Measurements from ENCODE around the gene NAP1L1. TPM values are rescaled to one million over a fixed set of nuclear protein-coding genes. Genes with fewer than 3 reads are reported as not detected.

NAP1L1 gene
- total RNA-seq, 1 donor from 2014 or later: 687 TPM

- peaks cover 3% of the 10 kb centered on the region for H3K4me1 Mint-ChIP-seq (ENCODE audit: low read depth, unreplicated experiment)
- H3K36me3 Mint-ChIP-seq (ENCODE audit: low read depth, unreplicated experiment): no peaks in the 10 kb centered on the region
- Histone ChIP-seq H4K20me1 (ENCODE audit: insufficient read depth, low read length) (no peaks in the 10 kb centered on the region), H2AFZ (ENCODE audit: low read depth, low read length) (no peak overlapping the region), H3K27ac (ENCODE audit: low read depth, low read length) (no peak overlapping the region), H3K4me3 (ENCODE audit: insufficient read depth, low read depth, low read length) (no peak overlapping the region), H3K27me3 (ENCODE audit: insufficient read depth, low read length) (no peaks in the 10 kb centered on the region), H3K9me3 (ENCODE audit: insufficient read depth, low read depth, low read length) (no peaks in the 10 kb centered on the region), H3K79me2 (ENCODE audit: insufficient read depth, low read length) (no peaks in the 10 kb centered on the region), H3K4me2 (ENCODE audit: low read length) (no peak overlapping the region), H3K36me3 (ENCODE audit: insufficient read depth, low read length) (no peaks in the 10 kb centered on the region), H3K9ac (ENCODE audit: low read length) (no peak overlapping the region), H3K4me1 (ENCODE audit: insufficient read depth, low read length) (no peaks in the 10 kb centered on the region)
- no peak overlapping the region for H3K4me3 Mint-ChIP-seq (ENCODE audit: unreplicated experiment)
- H3K27me3 Mint-ChIP-seq (ENCODE audit: low read depth, unreplicated experiment): no peaks in the 10 kb centered on the region
- no peak for TF ChIP-seq EZH2 (IDR thresholded peaks at IDR 0.05; ENCODE audit: insufficient read depth, low read length)
- TF ChIP-seq, protein P1, sequence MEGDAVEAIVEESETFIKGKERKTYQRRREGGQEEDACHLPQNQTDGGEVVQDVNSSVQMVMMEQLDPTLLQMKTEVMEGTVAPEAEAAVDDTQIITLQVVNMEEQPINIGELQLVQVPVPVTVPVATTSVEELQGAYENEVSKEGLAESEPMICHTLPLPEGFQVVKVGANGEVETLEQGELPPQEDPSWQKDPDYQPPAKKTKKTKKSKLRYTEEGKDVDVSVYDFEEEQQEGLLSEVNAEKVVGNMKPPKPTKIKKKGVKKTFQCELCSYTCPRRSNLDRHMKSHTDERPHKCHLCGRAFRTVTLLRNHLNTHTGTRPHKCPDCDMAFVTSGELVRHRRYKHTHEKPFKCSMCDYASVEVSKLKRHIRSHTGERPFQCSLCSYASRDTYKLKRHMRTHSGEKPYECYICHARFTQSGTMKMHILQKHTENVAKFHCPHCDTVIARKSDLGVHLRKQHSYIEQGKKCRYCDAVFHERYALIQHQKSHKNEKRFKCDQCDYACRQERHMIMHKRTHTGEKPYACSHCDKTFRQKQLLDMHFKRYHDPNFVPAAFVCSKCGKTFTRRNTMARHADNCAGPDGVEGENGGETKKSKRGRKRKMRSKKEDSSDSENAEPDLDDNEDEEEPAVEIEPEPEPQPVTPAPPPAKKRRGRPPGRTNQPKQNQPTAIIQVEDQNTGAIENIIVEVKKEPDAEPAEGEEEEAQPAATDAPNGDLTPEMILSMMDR (IDR thresholded peaks at IDR 0.05; ENCODE audit: insufficient read depth, low read depth, low read length): no peak
- H3K9me3 Mint-ChIP-seq (ENCODE audit: unreplicated experiment): no peaks in the 10 kb centered on the region
- H3K27ac Mint-ChIP-seq (ENCODE audit: unreplicated experiment): no peak overlapping the region
- DNase-seq (ENCODE audit: low read depth): no peak
- FAIRE-seq: no peak
Observed at GRCh38 chr12:76094754-76095153, 10.3 kb upstream of the NAP1L1 start.

DNA sequence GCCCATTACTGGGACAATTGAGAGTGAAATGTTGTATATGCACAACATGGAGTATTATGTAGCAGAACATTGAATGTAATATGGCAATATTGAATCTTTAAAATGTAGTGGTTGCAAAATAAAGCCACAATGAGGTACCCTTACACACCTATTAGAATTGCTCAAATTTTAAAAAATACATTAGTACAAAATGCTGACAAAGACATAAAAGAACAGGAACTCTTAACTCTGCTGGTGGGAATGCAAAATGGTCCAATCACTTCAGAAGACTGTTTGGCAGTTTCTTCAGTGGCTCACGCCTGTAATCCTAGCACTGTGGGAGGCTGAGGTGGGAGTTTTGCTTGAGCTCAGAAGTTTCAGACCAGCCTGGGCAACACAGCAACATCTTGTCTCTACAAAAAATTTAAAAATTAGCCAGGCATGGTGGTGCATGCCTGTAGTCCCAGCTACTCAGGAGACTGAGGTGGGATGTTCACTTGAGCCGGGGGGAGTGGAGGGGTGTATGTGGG, 6.8 kb upstream of the NAP1L1 start:
- H3K9me3 Mint-ChIP-seq (ENCODE audit: unreplicated experiment): no peaks in the 10 kb centered on the region
- H3K4me3 ChIP-seq (ENCODE audit: insufficient read depth, low read depth, low read length): no peak overlapping the region
- H3K4me1 Mint-ChIP-seq (ENCODE audit: low read depth, unreplicated experiment): peaks cover 3% of the 10 kb centered on the region
- H3K36me3 ChIP-seq (ENCODE audit: insufficient read depth, low read length): no peaks in the 10 kb centered on the region
- no peak overlapping the region for H3K27ac ChIP-seq (ENCODE audit: low read depth, low read length)
- H3K9me3 ChIP-seq (ENCODE audit: insufficient read depth, low read depth, low read length): no peaks in the 10 kb centered on the region
- DNase-seq (ENCODE audit: low read depth) (no peak), FAIRE-seq (no peak)
- H3K79me2 ChIP-seq (ENCODE audit: insufficient read depth, low read length): no peaks in the 10 kb centered on the region
- H3K4me3 Mint-ChIP-seq (ENCODE audit: unreplicated experiment): no peak overlapping the region
- no peak overlapping the region for H3K4me2 ChIP-seq (ENCODE audit: low read length)
- no peaks in the 10 kb centered on the region for H4K20me1 ChIP-seq (ENCODE audit: insufficient read depth, low read length)
- H3K4me1 ChIP-seq (ENCODE audit: insufficient read depth, low read length): no peaks in the 10 kb centered on the region
- no peak for TF ChIP-seq EZH2 (IDR thresholded peaks at IDR 0.05; ENCODE audit: insufficient read depth, low read length)
- TF ChIP-seq, protein P1 (IDR thresholded peaks at IDR 0.05; ENCODE audit: insufficient read depth, low read depth, low read length): no peak
- H3K27me3 ChIP-seq (ENCODE audit: insufficient read depth, low read length): no peaks in the 10 kb centered on the region
- no peak overlapping the region for H3K9ac ChIP-seq (ENCODE audit: low read length)
- no peaks in the 10 kb centered on the region for H3K27me3 Mint-ChIP-seq (ENCODE audit: low read depth, unreplicated experiment)
- H3K27ac Mint-ChIP-seq (ENCODE audit: unreplicated experiment): no peak overlapping the region
- H2AFZ ChIP-seq (ENCODE audit: low read depth, low read length): no peak overlapping the region
- no peaks in the 10 kb centered on the region for H3K36me3 Mint-ChIP-seq (ENCODE audit: low read depth, unreplicated experiment)

GRCh38 chr12:76085520-76085868, 1.0 kb upstream of the NAP1L1 start:
- TF ChIP-seq, protein P1 (IDR thresholded peaks at IDR 0.05; ENCODE audit: insufficient read depth, low read depth, low read length): no peak
- no peak for TF ChIP-seq EZH2 (IDR thresholded peaks at IDR 0.05; ENCODE audit: insufficient read depth, low read length)
- Histone ChIP-seq H2AFZ (ENCODE audit: low read depth, low read length) (peak overlapping the region; percentile 89), H3K4me2 (ENCODE audit: low read length) (peak overlapping the region; percentile 93), H3K27me3 (ENCODE audit: insufficient read depth, low read length) (no peaks in the 10 kb centered on the region), H3K79me2 (ENCODE audit: insufficient read depth, low read length) (peaks cover 39% of the 10 kb centered on the region), H3K36me3 (ENCODE audit: insufficient read depth, low read length) (peaks cover 1% of the 10 kb centered on the region), H3K9ac (ENCODE audit: low read length) (peak overlapping the region; percentile 100), H3K9me3 (ENCODE audit: insufficient read depth, low read depth, low read length) (no peaks in the 10 kb centered on the region), H4K20me1 (ENCODE audit: insufficient read depth, low read length) (peaks cover 31% of the 10 kb centered on the region), H3K4me1 (ENCODE audit: insufficient read depth, low read length) (peaks cover 17% of the 10 kb centered on the region), H3K4me3 (ENCODE audit: insufficient read depth, low read depth, low read length) (peak overlapping the region; percentile 85), H3K27ac (ENCODE audit: low read depth, low read length) (peak overlapping the region; percentile 98)
- peak overlapping the region; percentile 96 for H3K4me3 Mint-ChIP-seq (ENCODE audit: unreplicated experiment)
- DNase-seq (ENCODE audit: low read depth) (peak; percentile 55), FAIRE-seq (no peak)
- peaks cover 14% of the 10 kb centered on the region for H3K4me1 Mint-ChIP-seq (ENCODE audit: low read depth, unreplicated experiment)
- H3K9me3 Mint-ChIP-seq (ENCODE audit: unreplicated experiment): no peaks in the 10 kb centered on the region
- H3K27ac Mint-ChIP-seq (ENCODE audit: unreplicated experiment): peak overlapping the region; percentile 94
- H3K27me3 Mint-ChIP-seq (ENCODE audit: low read depth, unreplicated experiment): no peaks in the 10 kb centered on the region
- peaks cover 2% of the 10 kb centered on the region for H3K36me3 Mint-ChIP-seq (ENCODE audit: low read depth, unreplicated experiment)
